ENCODE results near the gene OCA2.
"Not testable (repeated sequence)": the region's sequence is repeated elsewhere in the genome, so short reads cannot be mapped to it uniquely, and the experiment has no call there.

The OCA2 gene

GRCh38 chr15:28098766-28099554 is at the start of gene OCA2:
TSS of gene OCA2 (minus strand) at chr15:28099315. CDS start at chr15:28081874, 17,441 bp downstream.
- H3K27me3 Mint-ChIP-seq (ENCODE audit: low read depth) = peaks cover 57% of the 10 kb centered on the region
- H3K9me3 Mint-ChIP-seq = no peaks in the 10 kb centered on the region
- no peaks in the 10 kb centered on the region for H3K36me3 Mint-ChIP-seq (ENCODE audit: low read depth)
- DNase-seq (ENCODE audit: low spot score) = no peak
- H3K4me3 Mint-ChIP-seq = peak within 1 kb of the TSS; percentile 37
- peaks cover 17% of the 10 kb centered on the region for H3K4me1 Mint-ChIP-seq (ENCODE audit: low read depth)
- no peak within 1 kb of the TSS for H3K27ac Mint-ChIP-seq

GRCh38 chr15:28147801-28148200 is 48.7 kb upstream of the OCA2 start:
- H3K36me3 Mint-ChIP-seq (ENCODE audit: low read depth) = peaks cover 30% of the 10 kb centered on the region
- no peak overlapping the region for H3K4me3 Mint-ChIP-seq
- H3K9me3 Mint-ChIP-seq = peaks cover 6% of the 10 kb centered on the region
- H3K27me3 Mint-ChIP-seq (ENCODE audit: low read depth) = no peaks in the 10 kb centered on the region
- peaks cover 7% of the 10 kb centered on the region for H3K4me1 Mint-ChIP-seq (ENCODE audit: low read depth)
- H3K27ac Mint-ChIP-seq = no peak overlapping the region
- no peak for DNase-seq (ENCODE audit: low spot score)

- not testable (repeated sequence) for H3K27me3 Mint-ChIP-seq (ENCODE audit: low read depth); H3K9me3 Mint-ChIP-seq; DNase-seq (ENCODE audit: low spot score); H3K4me1 Mint-ChIP-seq (ENCODE audit: low read depth); H3K4me3 Mint-ChIP-seq
- Mint-ChIP-seq H3K27ac (peak overlapping the region; percentile 20), H3K36me3 (ENCODE audit: low read depth) (peaks cover 36% of the 10 kb centered on the region)
Measured at GRCh38 chr15:28145419-28145818, 46.3 kb upstream of the OCA2 start.

GRCh38 chr15:28140062-28140461 is 40.9 kb upstream of the OCA2 start:
- H3K4me3 Mint-ChIP-seq = no peak overlapping the region
- H3K4me1 Mint-ChIP-seq (ENCODE audit: low read depth) = peaks cover 28% of the 10 kb centered on the region
- no peaks in the 10 kb centered on the region for H3K27me3 Mint-ChIP-seq (ENCODE audit: low read depth)
- H3K36me3 Mint-ChIP-seq (ENCODE audit: low read depth) = peaks cover 38% of the 10 kb centered on the region
- DNase-seq (ENCODE audit: low spot score) = no peak
- no peak overlapping the region for H3K27ac Mint-ChIP-seq
- no peaks in the 10 kb centered on the region for H3K9me3 Mint-ChIP-seq

- Mint-ChIP-seq H3K4me3 (peak overlapping the region; percentile 39), H3K27ac (peak overlapping the region; percentile 72), H3K36me3 (ENCODE audit: low read depth) (peaks cover 38% of the 10 kb centered on the region), H3K4me1 (ENCODE audit: low read depth) (peaks cover 30% of the 10 kb centered on the region)
- not testable (repeated sequence) for DNase-seq (ENCODE audit: low spot score); H3K9me3 Mint-ChIP-seq; H3K27me3 Mint-ChIP-seq (ENCODE audit: low read depth)
Measured at GRCh38 chr15:28137408-28138039, 38.4 kb upstream of the OCA2 start.

GRCh38 chr15:28136236-28136904 is 37.3 kb upstream of the OCA2 start:
- Mint-ChIP-seq H3K27ac (peak overlapping the region; percentile 72), H3K4me1 (ENCODE audit: low read depth) (peaks cover 30% of the 10 kb centered on the region), H3K36me3 (ENCODE audit: low read depth) (peaks cover 34% of the 10 kb centered on the region), H3K4me3 (peak overlapping the region; percentile 30)
- not testable (repeated sequence) for H3K27me3 Mint-ChIP-seq (ENCODE audit: low read depth); DNase-seq (ENCODE audit: low spot score); H3K9me3 Mint-ChIP-seq

GRCh38 chr15:28133281-28133680 is 34.2 kb upstream of the OCA2 start:
- Mint-ChIP-seq H3K36me3 (ENCODE audit: low read depth) (peaks cover 28% of the 10 kb centered on the region), H3K27me3 (ENCODE audit: low read depth) (no peaks in the 10 kb centered on the region), H3K4me3 (no peak overlapping the region), H3K4me1 (ENCODE audit: low read depth) (peaks cover 30% of the 10 kb centered on the region), H3K9me3 (no peaks in the 10 kb centered on the region), H3K27ac (no peak overlapping the region)
- no peak for DNase-seq (ENCODE audit: low spot score)

GRCh38 chr15:28132524-28133275 is 33.6 kb upstream of the OCA2 start:
- Mint-ChIP-seq H3K4me1 (ENCODE audit: low read depth) (peaks cover 27% of the 10 kb centered on the region), H3K27ac (peak overlapping the region; percentile 21), H3K9me3 (no peaks in the 10 kb centered on the region), H3K36me3 (ENCODE audit: low read depth) (peaks cover 25% of the 10 kb centered on the region), H3K4me3 (no peak overlapping the region), H3K27me3 (ENCODE audit: low read depth) (no peaks in the 10 kb centered on the region)
- DNase-seq (ENCODE audit: low spot score) = no peak

- Mint-ChIP-seq H3K4me3 (no peak overlapping the region), H3K27me3 (ENCODE audit: low read depth) (no peaks in the 10 kb centered on the region), H3K36me3 (ENCODE audit: low read depth) (peaks cover 22% of the 10 kb centered on the region), H3K27ac (no peak overlapping the region), H3K9me3 (no peaks in the 10 kb centered on the region), H3K4me1 (ENCODE audit: low read depth) (peaks cover 20% of the 10 kb centered on the region)
- no peak for DNase-seq (ENCODE audit: low spot score)
Measured at GRCh38 chr15:28131946-28132345, 32.8 kb upstream of the OCA2 start.

GRCh38 chr15:28131400-28131799 is 32.3 kb upstream of the OCA2 start:
- H3K27ac Mint-ChIP-seq = no peak overlapping the region
- H3K4me3 Mint-ChIP-seq = no peak overlapping the region
- H3K4me1 Mint-ChIP-seq (ENCODE audit: low read depth) = peaks cover 14% of the 10 kb centered on the region
- no peaks in the 10 kb centered on the region for H3K27me3 Mint-ChIP-seq (ENCODE audit: low read depth)
- no peaks in the 10 kb centered on the region for H3K9me3 Mint-ChIP-seq
- no peak for DNase-seq (ENCODE audit: low spot score)
- peaks cover 21% of the 10 kb centered on the region for H3K36me3 Mint-ChIP-seq (ENCODE audit: low read depth)

GRCh38 chr15:28130651-28131050 is 31.5 kb upstream of the OCA2 start:
- Mint-ChIP-seq H3K27me3 (ENCODE audit: low read depth) (no peaks in the 10 kb centered on the region), H3K36me3 (ENCODE audit: low read depth) (peaks cover 21% of the 10 kb centered on the region)

GRCh38 chr15:28129231-28129848 is 30.2 kb upstream of the OCA2 start:
- Mint-ChIP-seq H3K9me3 (no peaks in the 10 kb centered on the region), H3K4me1 (ENCODE audit: low read depth) (peaks cover 2% of the 10 kb centered on the region), H3K36me3 (ENCODE audit: low read depth) (peaks cover 12% of the 10 kb centered on the region)

More at GRCh38 chr15:28130651-28131050, 31.5 kb upstream of the OCA2 start:
- DNase-seq (ENCODE audit: low spot score) = no peak
- Mint-ChIP-seq H3K4me3 (no peak overlapping the region), H3K27ac (no peak overlapping the region), H3K9me3 (no peaks in the 10 kb centered on the region), H3K4me1 (ENCODE audit: low read depth) (peaks cover 8% of the 10 kb centered on the region)

GRCh38 chr15:28128031-28128430 is 28.9 kb upstream of the OCA2 start:
- no peaks in the 10 kb centered on the region for H3K27me3 Mint-ChIP-seq (ENCODE audit: low read depth)
- no peak for DNase-seq (ENCODE audit: low spot score)
- no peak overlapping the region for H3K27ac Mint-ChIP-seq
- peaks cover 11% of the 10 kb centered on the region for H3K36me3 Mint-ChIP-seq (ENCODE audit: low read depth)
- no peaks in the 10 kb centered on the region for H3K9me3 Mint-ChIP-seq
- H3K4me1 Mint-ChIP-seq (ENCODE audit: low read depth) = peaks cover 2% of the 10 kb centered on the region
- no peak overlapping the region for H3K4me3 Mint-ChIP-seq

More at GRCh38 chr15:28129231-28129848, 30.2 kb upstream of the OCA2 start:
- no peaks in the 10 kb centered on the region for H3K27me3 Mint-ChIP-seq (ENCODE audit: low read depth)
- H3K27ac Mint-ChIP-seq = no peak overlapping the region
- no peak overlapping the region for H3K4me3 Mint-ChIP-seq
- DNase-seq (ENCODE audit: low spot score) = no peak

Measured in T-helper 2 cell treated with Interferon-gamma antibody and Interleukin-4, amounts not matched to agents 5 μg/mL and 100 μg/mL, for 36 hours (primary cell).